Measurements from ENCODE around the gene FAT1.

Gene FAT1

GRCh38 chr4:186606591-186606992, 117.1 kb downstream of the FAT1 start:
- DNase-seq (ENCODE audit: low spot score), result no peak

DNA sequence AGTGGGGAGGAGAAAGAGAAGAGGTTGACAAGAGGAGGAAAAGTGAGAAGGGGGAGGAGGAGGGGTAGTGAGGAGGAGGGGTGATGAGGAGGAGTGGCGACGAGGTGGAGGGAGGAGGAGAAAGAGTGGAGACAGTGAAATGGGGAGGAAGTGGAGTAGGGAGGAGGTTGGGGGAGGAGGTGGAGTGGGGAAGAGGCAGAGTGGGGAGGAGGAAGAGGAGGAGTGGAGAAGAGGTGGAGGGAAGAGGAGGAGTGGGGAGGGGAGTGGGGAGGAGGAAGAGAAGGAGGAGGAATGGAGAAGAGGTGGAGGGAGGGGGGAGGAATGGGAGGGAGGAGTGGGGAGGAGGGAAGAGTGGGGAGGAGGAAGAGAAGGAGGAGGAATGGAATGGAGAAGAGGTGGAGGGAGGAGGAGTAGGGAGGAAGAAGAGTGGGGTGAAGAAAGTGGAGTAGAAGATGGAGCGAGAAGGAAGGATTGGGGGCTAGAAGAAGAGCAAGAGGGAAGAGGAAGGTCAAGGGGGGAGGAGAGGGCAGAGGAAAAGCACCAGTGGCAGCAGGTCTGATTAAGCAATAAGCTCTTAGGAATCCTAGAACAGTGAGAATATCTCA, 118.3 kb downstream of the FAT1 start:
- no peak for DNase-seq (ENCODE audit: low spot score)

DNA sequence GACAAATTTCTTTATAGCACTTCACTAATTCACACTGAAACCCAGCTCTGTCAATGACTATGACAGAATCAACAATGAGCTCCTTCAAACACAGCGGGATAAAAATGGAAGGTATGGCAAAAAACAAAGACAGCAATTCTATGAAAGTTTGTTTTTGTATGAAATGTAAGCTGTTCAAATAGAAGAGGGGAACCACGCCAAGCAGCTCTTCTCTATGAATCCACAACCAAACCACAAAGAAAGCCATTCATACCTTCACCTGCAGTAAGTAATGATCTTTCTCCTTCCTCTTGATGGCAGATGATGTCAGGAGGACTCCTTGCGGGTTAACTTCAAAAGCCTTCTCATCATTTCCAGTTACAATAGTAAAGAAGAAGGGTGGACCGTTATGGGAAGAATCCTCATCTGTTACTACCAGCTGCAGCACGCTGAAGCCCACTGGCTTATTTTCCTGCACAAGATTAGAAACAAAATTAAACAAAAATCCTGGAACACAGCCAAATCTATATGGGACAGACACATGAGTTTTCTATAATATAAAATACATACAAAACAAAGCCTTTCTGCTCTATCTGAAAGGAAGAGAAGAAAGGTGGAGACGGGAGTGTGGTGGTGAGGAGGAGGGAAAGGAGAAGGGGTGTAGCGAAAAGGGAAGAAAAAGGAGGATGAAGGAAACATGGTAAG, 119.4 kb downstream of the FAT1 start:
- no peak for DNase-seq (ENCODE audit: low spot score)

- no peak for DNase-seq (ENCODE audit: low spot score)
These were observed 120.7 kb downstream of the FAT1 start for GRCh38 chr4:186602978-186603377.

- DNase-seq (ENCODE audit: low spot score), result no peak
These were observed 124.2 kb downstream of the FAT1 start for GRCh38 chr4:186599483-186599882.

- no peak for DNase-seq (ENCODE audit: low spot score)
These were observed 125.0 kb downstream of the FAT1 start for GRCh38 chr4:186598686-186599085.

GRCh38 chr4:186596850-186597390, 126.7 kb downstream of the FAT1 start:
- no peak for DNase-seq (ENCODE audit: low spot score)

DNA sequence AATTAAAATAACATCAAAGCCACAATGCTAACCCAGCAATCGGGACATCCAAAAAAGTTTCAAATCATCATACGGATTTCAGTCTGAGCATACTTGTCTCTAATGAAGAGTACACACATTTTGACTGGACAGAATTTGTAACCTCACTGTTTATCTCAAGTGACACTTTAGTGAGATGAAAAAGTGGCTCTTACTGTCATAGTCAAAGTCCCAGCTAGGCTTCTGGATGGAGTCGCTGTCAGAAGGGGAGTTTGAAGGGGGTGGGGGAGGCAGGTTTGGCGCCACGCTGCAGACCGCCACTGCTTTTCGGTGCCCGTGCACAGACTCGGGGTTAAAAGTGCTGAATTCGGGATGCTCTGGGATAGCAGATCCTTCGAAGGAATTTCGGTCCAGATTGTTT, 127.3 kb downstream of the FAT1 start:
- DNase-seq (ENCODE audit: low spot score), result no peak

- no peak for DNase-seq (ENCODE audit: low spot score)
These were observed 130.1 kb downstream of the FAT1 start for GRCh38 chr4:186593587-186593973.

DNA sequence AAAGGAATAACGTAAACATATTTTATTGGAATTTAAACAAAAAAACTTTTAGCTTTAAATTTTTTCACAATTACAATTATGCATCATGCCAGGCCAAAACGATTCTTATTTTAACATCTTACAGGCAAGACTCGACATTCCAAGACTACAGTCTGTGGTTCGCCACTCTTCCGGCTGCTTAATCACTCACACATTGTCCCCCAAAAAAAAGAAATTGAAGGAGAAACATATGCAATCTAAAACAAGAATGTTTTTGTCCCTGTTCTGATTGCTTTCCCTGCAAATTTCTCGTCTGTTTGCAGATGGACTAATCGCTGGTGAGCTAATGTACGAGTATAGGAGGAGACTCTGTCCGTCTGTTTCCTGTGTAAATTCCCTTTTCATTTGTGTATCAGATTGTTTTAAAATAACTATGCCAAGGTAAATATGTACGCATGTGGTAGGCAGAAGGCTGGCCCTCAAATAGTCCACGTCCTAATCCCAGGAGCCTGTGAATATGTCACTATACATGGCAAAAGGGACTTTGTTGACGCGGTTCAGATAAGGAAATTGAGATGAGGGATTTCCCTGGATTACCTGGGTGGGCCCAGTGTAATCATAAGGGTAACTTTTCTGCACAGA, 130.6 kb downstream of the FAT1 start:
- no peak for DNase-seq (ENCODE audit: low spot score)

GRCh38 chr4:186592445-186592844, 131.2 kb downstream of the FAT1 start:
- DNase-seq (ENCODE audit: low spot score), result no peak

DNA sequence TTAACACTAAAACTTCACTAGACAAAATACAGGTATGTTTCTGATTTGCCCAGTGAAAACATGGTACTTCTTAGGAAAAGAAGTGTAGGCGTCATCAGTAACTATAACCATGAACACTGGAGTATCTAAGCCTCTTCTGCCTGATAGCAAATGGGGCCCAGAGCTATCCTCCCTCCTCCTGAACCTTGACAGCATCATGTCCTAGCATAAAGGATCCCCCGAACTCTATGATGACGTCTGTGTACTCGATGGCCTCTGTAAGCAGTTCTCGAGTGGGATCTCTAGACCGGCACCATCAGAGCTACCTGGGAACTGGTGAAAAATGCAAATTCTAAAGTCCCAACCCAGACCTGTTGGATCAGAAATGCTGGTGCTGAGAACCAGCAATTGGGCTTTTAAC, 132.0 kb downstream of the FAT1 start:
- no peak for DNase-seq (ENCODE audit: low spot score)

- DNase-seq (ENCODE audit: low spot score), result no peak
These were observed 135.2 kb downstream of the FAT1 start for GRCh38 chr4:186588503-186588902.

- peak; percentile 34 for DNase-seq (ENCODE audit: low spot score)
These were observed 136.1 kb downstream of the FAT1 start for GRCh38 chr4:186587416-186588018.

DNA sequence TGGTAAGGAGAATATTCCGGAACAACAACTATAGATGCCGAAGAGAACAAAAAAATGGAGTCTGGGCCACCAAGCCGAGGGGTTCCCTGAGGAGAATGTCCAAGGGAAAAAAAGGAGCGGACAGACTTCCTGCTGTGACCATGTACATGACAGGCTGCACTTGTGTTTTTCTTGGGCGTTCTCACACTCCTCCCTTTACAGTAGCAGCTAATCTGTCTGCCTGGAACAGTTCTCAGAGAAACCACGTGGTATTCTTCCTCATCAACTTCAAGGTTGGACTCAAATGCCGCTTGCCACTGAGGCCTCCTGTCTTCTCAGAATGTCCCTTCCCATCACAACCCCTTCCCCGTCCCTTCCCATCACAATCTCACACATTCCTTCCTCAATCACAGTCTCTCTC, 137.5 kb downstream of the FAT1 start:
- DNase-seq (ENCODE audit: low spot score), result no peak

GRCh38 chr4:186584912-186585311, 138.7 kb downstream of the FAT1 start:
- DNase-seq (ENCODE audit: low spot score), result no peak

DNA sequence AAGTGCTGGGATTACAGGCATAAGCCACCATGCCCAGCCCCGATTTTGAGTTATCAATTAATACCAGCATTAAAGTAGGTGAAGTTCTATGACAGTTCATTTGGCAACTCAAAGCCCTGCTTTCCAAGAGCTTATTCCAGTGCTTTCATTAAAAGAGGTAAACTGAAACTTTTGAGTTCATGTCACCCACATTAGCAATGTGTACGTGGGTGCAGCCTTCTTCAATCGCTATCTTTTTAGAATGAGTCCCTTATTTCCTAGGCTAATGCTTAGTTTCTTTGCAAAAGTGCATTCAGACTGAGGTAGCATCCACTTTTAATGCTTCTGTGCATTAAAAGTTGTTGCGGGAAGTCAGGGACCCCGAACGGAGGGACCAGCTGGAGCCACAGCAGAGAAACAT, 142.2 kb downstream of the FAT1 start:
- no peak for DNase-seq (ENCODE audit: low spot score)

- no peak for DNase-seq (ENCODE audit: low spot score)
These were observed 143.0 kb downstream of the FAT1 start for GRCh38 chr4:186580669-186581068.

- DNase-seq (ENCODE audit: low spot score), result no peak
These were observed 153.3 kb downstream of the FAT1 start for GRCh38 chr4:186570193-186570996.

DNA sequence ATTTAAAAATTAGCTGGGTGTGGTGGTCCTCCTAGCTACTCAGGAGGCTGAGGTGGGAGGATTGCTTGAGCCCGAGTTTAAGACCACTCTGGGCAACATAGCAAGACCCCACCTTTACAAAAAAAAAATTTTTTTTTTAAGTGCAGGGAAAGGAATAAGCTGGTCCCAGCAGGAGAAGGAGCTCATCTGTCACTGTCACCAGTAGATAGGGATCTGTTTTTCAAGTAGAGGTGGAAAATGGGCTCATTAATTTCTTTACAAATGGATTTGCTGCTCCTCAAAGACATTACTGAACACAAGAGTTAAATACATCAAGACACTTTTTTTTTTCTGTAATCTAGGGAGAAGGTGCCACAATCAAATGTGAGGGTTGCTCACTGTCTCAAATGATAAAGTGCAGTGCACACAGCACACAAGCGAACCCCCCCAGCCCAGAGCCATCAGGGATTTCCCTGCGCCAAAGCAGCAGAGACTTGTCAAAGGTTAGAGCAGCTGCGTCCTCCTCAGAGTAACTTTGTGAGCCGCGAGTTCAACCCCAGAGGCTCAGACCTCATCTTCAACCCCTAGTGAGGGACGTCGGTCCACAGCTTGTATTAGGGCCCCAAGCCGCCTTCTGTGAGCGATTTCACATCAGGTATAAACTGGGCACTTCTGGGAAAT, 154.0 kb downstream of the FAT1 start:
- DNase-seq (ENCODE audit: low spot score), result no peak

GRCh38 chr4:186566068-186566467, 157.6 kb downstream of the FAT1 start:
- no peak for DNase-seq (ENCODE audit: low spot score)

GRCh38 chr4:186563761-186564160, 159.9 kb downstream of the FAT1 start:
- no peak for DNase-seq (ENCODE audit: low spot score)
